Activated T-helper 1 cell treated with anti-CD3 and anti-CD28 coated beads, Interleukin-2, amount 50 U/mL, for 16 hours (primary cell): ENCODE data around the gene WDR7.

Experiments used
- DNase-seq, 2 donors: peaks; one replicate each; pipeline ENCODE4 v3.0.0-alpha.2; 2020; ENCODE audit warnings: low read depth in 1 of 2, low spot score in 1 of 2

The WDR7 gene

DNA sequence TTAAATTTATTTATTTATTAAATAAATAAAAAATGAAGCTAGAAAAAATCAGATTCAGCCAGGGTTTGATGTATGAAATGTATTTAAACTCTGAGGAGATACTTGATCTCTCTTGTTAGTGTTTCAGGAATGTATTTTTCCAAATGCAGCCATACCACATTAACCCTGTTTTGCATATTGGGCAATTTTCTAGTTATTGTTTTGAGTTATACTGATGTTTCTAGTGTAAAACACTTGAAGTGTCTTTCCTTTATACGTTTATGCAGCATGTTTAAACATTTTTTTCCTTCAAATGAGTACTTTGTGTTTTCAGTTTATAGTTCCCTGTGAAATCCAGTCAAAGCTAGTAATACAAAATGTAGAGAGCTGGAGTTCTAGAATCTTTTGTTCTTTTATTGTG is 69.9 kb downstream of the WDR7 start:
- DNase-seq = no peak

GRCh38 chr18:56721491-56721890 is 70.3 kb downstream of the WDR7 start:
- no peak for DNase-seq

DNA sequence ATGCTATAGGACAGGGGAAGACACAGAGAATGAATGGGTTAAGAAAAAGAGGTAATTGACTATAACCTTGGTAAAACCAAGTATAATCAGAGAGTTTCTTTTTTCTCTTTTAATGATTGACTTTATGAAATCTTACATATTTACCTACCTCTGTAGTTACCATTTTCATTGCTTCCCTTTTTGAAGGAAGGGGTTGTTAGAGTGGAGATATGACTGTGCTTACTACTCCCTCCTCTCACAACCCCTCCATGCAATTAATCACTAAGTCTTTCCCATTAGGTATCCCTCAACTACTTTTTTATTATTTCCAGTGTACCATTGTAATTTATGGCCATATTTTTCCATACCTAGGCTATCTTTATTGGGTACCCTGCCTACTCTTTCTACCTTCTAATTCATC is 71.4 kb downstream of the WDR7 start:
- no peak for DNase-seq

DNA sequence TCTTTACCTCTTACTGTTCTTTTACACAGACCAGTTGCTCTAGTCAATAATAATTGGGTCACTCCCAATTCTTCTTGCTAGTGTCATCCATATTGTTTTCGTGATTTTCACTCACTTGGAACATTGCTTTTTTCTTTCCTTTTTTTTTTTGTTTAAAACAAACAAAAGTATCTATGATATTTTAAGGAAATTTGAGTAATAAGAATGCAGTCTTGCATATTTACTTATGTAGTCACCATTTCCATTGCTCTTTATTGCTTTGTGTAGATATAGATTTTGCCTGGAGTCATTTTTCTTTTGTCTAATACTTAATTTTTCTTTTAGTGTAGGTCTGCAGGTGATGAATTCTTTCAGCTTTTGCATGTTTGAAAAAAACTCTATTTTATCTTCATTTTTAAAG is 71.9 kb downstream of the WDR7 start:
- no peak for DNase-seq

DNA sequence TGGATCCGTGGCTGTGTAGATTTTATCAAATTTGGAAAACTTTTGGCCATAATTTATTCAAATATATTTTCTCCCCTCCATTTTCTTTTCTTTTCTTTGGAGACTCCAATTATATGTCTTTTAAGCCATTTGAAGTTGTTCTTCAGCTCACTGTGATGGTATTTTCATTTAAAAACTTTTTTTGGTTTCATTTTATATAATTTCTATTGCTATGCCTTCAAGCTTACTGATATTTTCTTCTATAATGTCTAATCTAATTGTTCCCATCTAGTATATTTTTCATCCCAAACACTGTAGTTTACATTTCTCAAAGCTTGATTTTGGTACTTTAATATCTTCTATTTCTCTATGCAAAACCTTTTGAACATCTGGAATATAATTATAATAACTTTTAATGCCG is 72.5 kb downstream of the WDR7 start:
- no peak for DNase-seq

GRCh38 chr18:56726906-56727305 is 75.7 kb downstream of the WDR7 start:
- DNase-seq = no peak

DNA sequence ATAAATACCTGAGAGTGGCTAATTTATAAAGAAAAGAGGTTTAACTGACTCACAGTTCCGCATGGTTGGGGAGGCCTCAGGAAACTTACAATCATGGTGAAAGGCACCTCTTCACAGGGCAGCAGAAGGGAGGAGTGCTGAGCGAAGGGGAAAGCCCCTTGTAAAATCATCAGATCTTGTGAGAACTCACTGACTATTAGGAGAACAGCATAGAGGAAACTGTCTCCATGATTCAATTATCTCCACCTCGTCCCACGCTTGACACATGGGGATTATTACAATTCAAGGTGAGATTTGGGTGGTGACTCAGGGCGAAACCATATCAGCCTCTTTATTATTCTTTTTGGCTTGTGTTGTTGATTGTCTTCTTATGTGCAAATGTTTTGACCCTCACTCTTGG is 76.2 kb downstream of the WDR7 start:
- DNase-seq = peak in 1 of 2 donors; percentile 3

GRCh38 chr18:56728741-56729140 is 77.6 kb downstream of the WDR7 start:
- no peak for DNase-seq

DNA sequence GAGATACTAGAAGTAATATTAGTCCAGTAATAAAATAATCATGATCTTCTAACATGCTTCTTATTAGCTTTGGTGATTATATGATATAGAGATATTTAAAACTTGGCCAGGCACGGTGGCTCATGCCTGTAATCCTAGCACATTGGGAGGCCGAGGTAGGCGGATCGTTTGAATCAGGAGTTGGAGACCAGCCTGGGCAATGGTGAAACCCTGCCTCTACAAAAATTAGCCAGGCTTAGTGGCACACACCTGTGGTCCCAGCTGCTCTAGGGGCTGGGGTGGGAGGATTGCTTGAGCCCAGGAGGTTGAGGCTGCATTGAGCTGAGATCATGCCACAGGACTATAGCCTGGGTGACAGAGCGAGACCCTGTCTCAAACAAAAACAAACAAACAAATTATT is 87.0 kb downstream of the WDR7 start:
- no peak for DNase-seq

- DNase-seq = no peak
Measured at GRCh38 chr18:56739731-56740130, 88.6 kb downstream of the WDR7 start.

DNA sequence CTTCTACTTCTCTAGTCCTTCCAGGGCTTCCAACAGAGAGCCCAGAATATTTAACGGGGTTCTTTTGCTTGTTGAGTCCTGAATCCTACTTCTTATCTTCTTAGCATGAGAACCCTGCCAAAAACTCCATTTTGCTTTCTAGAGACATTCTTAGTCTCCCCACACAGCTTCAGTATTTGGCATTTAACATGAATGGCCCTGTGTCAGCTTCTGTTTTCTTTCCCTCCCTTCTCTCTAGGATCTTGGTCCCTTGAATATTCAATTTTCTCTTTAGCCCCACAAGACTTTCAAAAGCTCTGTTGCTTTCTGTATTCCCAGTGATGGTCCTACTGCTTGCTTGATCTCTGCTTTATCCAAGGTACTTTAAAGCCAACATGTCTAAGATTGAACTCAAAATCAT is 89.5 kb downstream of the WDR7 start:
- no peak for DNase-seq

DNA sequence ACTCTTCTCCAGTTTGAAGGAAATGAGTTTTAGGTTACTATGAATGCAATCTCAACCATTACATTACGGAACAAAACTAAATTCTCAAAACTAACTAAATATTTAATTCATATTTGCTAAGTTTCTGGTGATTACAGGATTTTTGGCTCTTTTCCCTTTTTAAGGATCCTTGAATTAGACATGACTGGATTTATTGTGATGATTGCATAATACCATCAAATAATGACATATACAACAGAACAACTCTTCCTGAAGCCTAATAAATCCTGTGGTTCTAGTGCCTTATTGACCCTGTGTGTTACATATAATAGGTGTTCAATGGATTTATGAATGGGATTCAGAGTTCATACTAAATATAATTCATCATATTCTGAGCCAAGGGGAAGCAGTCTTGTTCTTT is 90.5 kb downstream of the WDR7 start:
- no peak for DNase-seq

- DNase-seq = no peak
Measured at GRCh38 chr18:56743115-56743514, 92.0 kb downstream of the WDR7 start.

DNA sequence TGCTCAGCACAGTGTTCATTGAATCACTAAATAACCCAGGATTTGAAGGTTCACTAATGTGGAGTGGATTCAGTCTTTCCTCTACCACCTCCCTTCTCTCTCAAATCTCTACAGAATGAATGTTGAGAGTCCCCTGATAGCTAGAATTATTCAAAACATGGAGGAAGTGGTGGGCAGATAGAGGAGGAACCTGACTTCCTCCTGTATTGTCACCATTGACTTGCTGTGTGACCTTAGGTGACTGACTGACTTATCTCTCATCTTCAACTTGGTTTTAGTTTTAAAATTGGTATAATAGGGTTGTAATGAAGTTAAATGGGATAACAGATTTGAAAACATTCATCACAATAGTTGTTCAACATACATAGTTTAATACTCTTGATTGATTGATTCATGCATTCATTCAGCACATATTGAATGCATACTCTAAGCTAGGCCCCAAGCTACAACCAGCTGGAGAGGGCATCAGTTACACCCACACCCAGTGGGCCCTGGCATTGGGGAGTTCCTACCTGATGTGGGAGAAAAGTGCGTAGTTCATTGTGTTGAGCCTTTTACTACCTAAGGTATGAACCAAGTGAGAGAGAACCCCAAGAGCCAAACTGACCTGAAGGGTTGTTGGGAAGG is 96.0 kb downstream of the WDR7 start:
- DNase-seq = no peak

- no peak for DNase-seq
Measured at GRCh38 chr18:56747857-56748256, 96.7 kb downstream of the WDR7 start.

- DNase-seq = no peak
Measured at GRCh38 chr18:56748698-56749268, 97.6 kb downstream of the WDR7 start.

DNA sequence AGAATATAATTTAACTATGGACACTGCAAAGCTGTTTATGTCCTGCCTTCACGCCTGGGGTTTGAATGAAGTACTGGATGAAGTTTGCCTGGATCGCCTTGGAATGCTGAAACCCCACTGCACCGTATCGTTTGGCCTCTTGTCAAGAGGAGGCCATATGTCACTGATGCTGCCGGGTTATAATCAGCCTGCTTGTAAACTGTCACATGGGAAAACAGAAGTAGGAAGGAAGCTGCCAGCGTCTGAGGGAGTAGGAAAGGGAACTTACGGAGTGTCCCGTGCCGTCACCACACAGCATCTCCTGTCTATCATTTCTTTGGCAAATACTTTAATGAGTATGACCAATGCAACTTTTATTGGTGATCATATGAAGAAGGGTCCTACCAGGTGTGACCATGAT is 105.8 kb downstream of the WDR7 start:
- DNase-seq = no peak

DNA sequence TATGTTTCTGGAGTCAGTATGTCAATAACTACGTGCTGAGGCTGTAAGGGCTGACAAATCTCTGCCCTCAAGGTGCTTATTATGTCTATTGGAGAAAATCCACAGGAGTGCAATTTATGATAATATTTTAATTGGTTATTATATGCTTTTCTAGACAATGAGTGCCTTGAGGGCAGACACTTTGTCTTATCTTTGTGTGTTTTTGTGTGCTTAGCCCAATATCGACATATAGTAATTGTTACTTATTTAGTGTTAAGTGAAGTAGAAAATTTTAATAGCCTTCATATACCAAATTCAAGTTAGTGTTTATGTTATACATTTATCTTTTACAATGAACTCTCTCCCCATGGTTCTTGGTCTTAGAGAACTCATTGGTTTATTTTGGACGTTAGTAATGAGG is 118.9 kb downstream of the WDR7 start:
- no peak for DNase-seq

- DNase-seq = no peak
Measured at GRCh38 chr18:56770873-56771272, 119.7 kb downstream of the WDR7 start.

DNA sequence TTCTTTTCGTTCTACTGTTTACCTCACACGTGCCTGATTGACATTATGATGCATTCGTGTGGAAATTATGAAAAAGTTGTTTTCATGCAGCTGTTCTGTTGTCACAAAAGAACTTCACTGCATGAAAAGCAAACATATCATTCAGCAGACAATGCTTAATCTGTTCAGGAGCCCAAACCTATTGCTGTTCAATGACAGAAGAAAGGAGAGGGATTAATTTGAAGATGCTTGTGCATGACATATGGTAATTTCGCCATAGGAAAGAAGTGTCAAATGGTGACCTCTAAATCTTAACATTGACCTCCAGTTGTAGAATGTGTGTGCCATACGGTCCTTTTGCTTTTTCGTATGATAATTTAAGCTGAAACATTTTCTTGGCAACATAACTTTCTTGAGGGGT is 124.5 kb downstream of the WDR7 start:
- DNase-seq = no peak

GRCh38 chr18:56787390-56787789 is 136.2 kb downstream of the WDR7 start:
- DNase-seq = no peak

GRCh38 chr18:56789004-56789888 is 138.1 kb downstream of the WDR7 start:
- DNase-seq = no peak

GRCh38 chr18:56789889-56790180 is 138.7 kb downstream of the WDR7 start:
- DNase-seq = no peak
